Activated CD8-positive, alpha-beta T cell treated with anti-CD3 and anti-CD28 coated beads for 36 hours (primary cell): ENCODE results near the gene ZCCHC10. TPM values are rescaled to one million over a fixed set of nuclear protein-coding genes. Genes with fewer than 3 reads are reported as not detected.
A peak's percentile ranks its signal among the peaks of the same experiment; 100 is the strongest.

Experiments
- ATAC-seq: fragments of 200-7000 bp; cut with Tn5 transposase; one replicate; pipeline ENCODE4 v1.10.0; 2021; ENCODE audit warnings: mild to moderate bottlenecking, moderate library complexity
- CTCF ChIA-PET: fragments of 350-600 bp; sonication (Branson Sonifier 250); formaldehyde crosslinking; loops from one replicate; lab custom pipeline; 2021; ENCODE audit warnings: antibody characterized with exemption; lab: Charles Lee
- POLR2A ChIA-PET: fragments of 350-600 bp; sonication (Branson Sonifier 250); formaldehyde crosslinking; loops from one replicate; lab custom pipeline; 2021; ENCODE audit warnings: antibody characterized with exemption; lab: Charles Lee
- DNase-seq: peaks from one replicate; pipeline ENCODE4 v3.0.0-alpha.2; 2020
- H3K27ac Mint-ChIP-seq: one replicate; pipeline ENCODE4 v1.8.0; 2021; ENCODE audit warnings: mild to moderate bottlenecking, mixed read lengths
- H3K27me3 Mint-ChIP-seq: one replicate; pipeline ENCODE4 v1.8.0; 2021; ENCODE audit warnings: mixed read lengths
- H3K36me3 Mint-ChIP-seq: one replicate; pipeline ENCODE4 v1.8.0; 2021; ENCODE audit warnings: low read depth, mixed read lengths
- H3K4me1 Mint-ChIP-seq: one replicate; pipeline ENCODE4 v1.8.0; 2021; ENCODE audit warnings: low read depth, mixed read lengths
- H3K4me3 Mint-ChIP-seq: one replicate; pipeline ENCODE4 v1.8.0; 2021; ENCODE audit warnings: mild to moderate bottlenecking, moderate library complexity, mixed read lengths
- H3K9me3 Mint-ChIP-seq: one replicate; pipeline ENCODE4 v1.8.0; 2021; ENCODE audit warnings: mixed read lengths
- CTCF ChIP-seq: fragments of 200-600 bp; IDR thresholded peaks from one replicate; pipeline ENCODE4 v1.8.0; 2022; ENCODE audit warnings: antibody characterized with exemption, mild to moderate bottlenecking
- intact Hi-C: fragments of 100-400 bp; cut with micrococcal nuclease; formaldehyde crosslinking; loops from one replicate; pipeline ENCODE4 v1.10.0; 2022
- total RNA-seq, 2 experiments: library from RNA; stranded (reverse); gene quantifications; one replicate each; pipeline ENCODE4 v1.2.3, GENCODE V29; 2021

The ZCCHC10 gene
- total RNA-seq = 10 to 100 TPM; 27.0 to 31.1 TPM

- no peak for TF ChIP-seq CTCF
- intact Hi-C loops = no loop called here
- POLR2A ChIA-PET = interaction anchor here (1.0 to 3.6 kb wide), 6 partner anchors 9 to 202 kb away, joined by 3 to 24 read pairs (median 3); partner anchors contain the start of genes AFF4 and HSPA4
- CTCF ChIA-PET = interaction anchor here (1.3 to 2.0 kb wide), 2 partner anchors 25 to 499 kb away, joined by 3 to 4 read pairs; partner anchors contain the start of gene HSPA4
- peaks cover 9% of the 10 kb centered on the region for H3K36me3 Mint-ChIP-seq
- H3K27ac Mint-ChIP-seq = peak within 1 kb of the TSS; percentile 93
- peak within 1 kb of the TSS; percentile 92 for H3K4me3 Mint-ChIP-seq
- peaks cover 17% of the 10 kb centered on the region for H3K4me1 Mint-ChIP-seq
- ATAC-seq (peak; percentile 100), DNase-seq (peak; percentile 96)
- H3K27me3 Mint-ChIP-seq = peaks cover 2% of the 10 kb centered on the region
- no peaks in the 10 kb centered on the region for H3K9me3 Mint-ChIP-seq
Measured at GRCh38 chr5:133025804-133026663, at the start of gene ZCCHC10. TSS of gene ZCCHC10 (minus strand) at chr5:133026549. CDS start at chr5:133026537, 12 bp downstream.

GRCh38 chr5:133075572-133076536 is 49.5 kb upstream of the ZCCHC10 start:
- Mint-ChIP-seq H3K27me3 (no peaks in the 10 kb centered on the region), H3K27ac (peak overlapping the region; percentile 20), H3K4me1 (peaks cover 44% of the 10 kb centered on the region), H3K4me3 (no peak overlapping the region), H3K9me3 (no peaks in the 10 kb centered on the region), H3K36me3 (peaks cover 49% of the 10 kb centered on the region)
- intact Hi-C loops = no loop called here
- DNase-seq = no peak
- POLR2A ChIA-PET = no interaction called here
- TF ChIP-seq CTCF = no peak
- ATAC-seq = no peak
- CTCF ChIA-PET = interaction anchor here (1.3 kb wide), 1 partner anchor 13 kb away, joined by 3 read pairs; no protein-coding TSS in a partner anchor

GRCh38 chr5:133072021-133072420 is 45.7 kb upstream of the ZCCHC10 start:
- no peak for TF ChIP-seq CTCF
- no peak for DNase-seq
- Mint-ChIP-seq H3K4me3 (no peak overlapping the region), H3K27me3 (no peaks in the 10 kb centered on the region), H3K27ac (no peak overlapping the region), H3K36me3 (peaks cover 61% of the 10 kb centered on the region), H3K4me1 (peaks cover 21% of the 10 kb centered on the region), H3K9me3 (no peaks in the 10 kb centered on the region)
- intact Hi-C loops = no loop called here
- no peak for ATAC-seq
- CTCF ChIA-PET = interaction anchor here (0.9 kb wide), 1 partner anchor 13 kb away, joined by 3 read pairs; no protein-coding TSS in a partner anchor
- POLR2A ChIA-PET = interaction anchor here (0.8 kb wide), 1 partner anchor 13 kb away, joined by 3 read pairs; no protein-coding TSS in a partner anchor

- TF ChIP-seq CTCF = no peak
- H3K27ac Mint-ChIP-seq = no peak overlapping the region
- no peaks in the 10 kb centered on the region for H3K27me3 Mint-ChIP-seq
- intact Hi-C loops = no loop called here
- no peak overlapping the region for H3K4me3 Mint-ChIP-seq
- ChIA-PET POLR2A (no interaction called here), CTCF (no interaction called here)
- ATAC-seq (no peak), DNase-seq (no peak)
- peaks cover 26% of the 10 kb centered on the region for H3K4me1 Mint-ChIP-seq
- peaks cover 51% of the 10 kb centered on the region for H3K36me3 Mint-ChIP-seq
- H3K9me3 Mint-ChIP-seq = no peaks in the 10 kb centered on the region
Measured at GRCh38 chr5:133066045-133066444, 39.7 kb upstream of the ZCCHC10 start.
